K562 (cell line): ENCODE results near the gene EFNA5. TPM values are rescaled to one million over a fixed set of nuclear protein-coding genes. Genes with fewer than 3 reads are reported as not detected.

Source experiments
- ATAC-seq: fragments of 200-7000 bp; cut with Tn5 transposase; 3 replicates; pipeline ENCODE4 v1.9.1; 2020; ENCODE audit warnings: moderate library complexity
- BruUV-seq: library from RNA; stranded (reverse); fragments of 400-500 nt; replicated peaks from 2 replicates; lab custom pipeline; 2021; lab: Mats Ljungman, UMichigan
- CTCF ChIA-PET: fragments of 300-600 bp; formaldehyde crosslinking; extraction: SDS; loops from one replicate; lab custom pipeline; 2021; ENCODE audit warnings: low intra/inter-chr PET ratio; lab: Yijun Ruan, JAX
- POLR2A ChIA-PET: fragments of 300-600, 350-650 bp; sonication (Branson Sonifier 250); formaldehyde crosslinking; extraction: SDS; loops from one replicate; lab custom pipeline; 2021; ENCODE audit warnings: antibody characterized with exemption, inconsistent platforms; lab: Yijun Ruan, JAX
- DNase-seq, 4 experiments: peaks; one replicate each; pipeline versions ENCODE4 v3.0.0 to v3.0.0-alpha.2; 2011 to 2018; ENCODE audit warnings: low spot score in 3 of 4, mixed read lengths in 3 of 4; ENCODE audit errors: extremely low read depth in 1 of 4
- FAIRE-seq: peaks from 2 replicates; lab custom pipeline; 2011; peaks lifted over from hg19 to GRCh38; lab: Jason Lieb, UNC
- H2AFZ ChIP-seq: 2 replicates; pipeline ENCODE4 v1.6.0; 2011; ENCODE audit warnings: low read depth, low read length, control low read depth, inconsistent platforms
- H3K27ac ChIP-seq: fragments of 200-600 bp; 3 replicates; pipeline ENCODE4 v1.8.0; 2011; ENCODE audit warnings: low read depth, mild to moderate bottlenecking, control low read depth, inconsistent platforms, low read length, moderate library complexity, mixed read lengths; ENCODE audit errors: extremely low read depth
- H3K27me3 ChIP-seq, 2 experiments: fragments of 300-600 bp in 1 of 2; 2 replicates in 1 of 2; 3 replicates in 1 of 2; pipeline versions ENCODE4 v1.6.0 to v1.8.0; 2011; ENCODE audit warnings: inconsistent platforms in 2 of 2, low read length in 2 of 2, mild to moderate bottlenecking in 1 of 2, mixed read lengths in 1 of 2, moderate library complexity in 1 of 2; ENCODE audit not compliant: control insufficient read depth in 2 of 2, insufficient read depth in 2 of 2
- H3K36me3 ChIP-seq: fragments of 300-600 bp; 3 replicates; pipeline ENCODE4 v1.8.0; 2011; ENCODE audit warnings: mild to moderate bottlenecking, low read length, inconsistent platforms; ENCODE audit not compliant: control insufficient read depth, insufficient read depth
- H3K4me1 ChIP-seq, 2 experiments: fragments of 200-600 bp in 1 of 2; replicated peaks in 1 of 2; 2 replicates in 1 of 2; 3 replicates in 1 of 2; pipeline versions ENCODE4 v1.5.1 to v1.8.0; 2011; ENCODE audit warnings: inconsistent platforms in 2 of 2, low read length in 2 of 2, mild to moderate bottlenecking in 1 of 2, mixed read lengths in 1 of 2, moderate library complexity in 1 of 2; ENCODE audit not compliant: control insufficient read depth in 2 of 2, insufficient read depth in 2 of 2
- H3K4me2 ChIP-seq: 2 replicates; pipeline ENCODE4 v1.6.1; 2011; ENCODE audit warnings: low read length, control low read depth, inconsistent platforms, mixed read lengths; ENCODE audit not compliant: insufficient read depth
- H3K4me3 ChIP-seq: fragments of 200-600 bp; sonication (generic), shearing (Covaris generic); 2 replicates; pipeline ENCODE4 v1.5.1; 2016; ENCODE audit warnings: control low read depth, inconsistent platforms
- H3K79me2 ChIP-seq: fragments of 200-600 bp; 3 replicates; pipeline ENCODE4 v1.8.0; 2011; ENCODE audit warnings: low read length, inconsistent platforms; ENCODE audit not compliant: control insufficient read depth, insufficient read depth
- H3K9ac ChIP-seq, 2 experiments: 2 replicates each; pipeline versions ENCODE4 v1.6.0 to v1.6.1; 2011; ENCODE audit warnings: low read depth in 2 of 2, low read length in 2 of 2, control low read depth in 1 of 2, inconsistent platforms in 1 of 2, mild to moderate bottlenecking in 1 of 2, mixed read lengths in 1 of 2; ENCODE audit not compliant: insufficient read depth in 1 of 2
- H3K9me1 ChIP-seq: one replicate; pipeline ENCODE4 v1.6.0; 2011; ENCODE audit warnings: inconsistent platforms, mild to moderate bottlenecking, low read length, moderate library complexity; ENCODE audit not compliant: control insufficient read depth, insufficient read depth
- H3K9me3 ChIP-seq: replicated peaks from 2 replicates; pipeline ENCODE4 v1.5.1; 2011; ENCODE audit warnings: low read depth, low read length, inconsistent platforms; ENCODE audit not compliant: control insufficient read depth, insufficient read depth
- H4K20me1 ChIP-seq: replicated peaks from 2 replicates; pipeline ENCODE4 v1.6.1; 2011; ENCODE audit warnings: low read length, inconsistent platforms, mixed read lengths; ENCODE audit not compliant: control insufficient read depth, insufficient read depth
- CAMTA2 ChIP-seq: fragments of 250-450 bp; sonication (Bioruptor Pico); conservative IDR thresholded peaks from 2 replicates; pipeline ENCODE4 v1.5.1; 2022
- HMG20B ChIP-seq: fragments of 250-450 bp; sonication (Bioruptor Pico); IDR thresholded peaks from 2 replicates; pipeline ENCODE4 v1.5.0; 2021; ENCODE audit warnings: mild to moderate bottlenecking
- KHSRP ChIP-seq: fragments of 450-650 bp; IDR thresholded peaks from 2 replicates; pipeline ENCODE4 v1.6.1; 2017
- LEF1 ChIP-seq: fragments of 450-650 bp; IDR thresholded peaks from 2 replicates; pipeline ENCODE4 v1.6.1; 2016; ENCODE audit warnings: mild to moderate bottlenecking
- PCBP2 ChIP-seq: fragments of 200-400 bp; formaldehyde crosslinking; IDR thresholded peaks from 2 replicates; pipeline ENCODE4 v1.6.1; 2018; ENCODE audit warnings: low read length, low read depth, mild to moderate bottlenecking, moderate library complexity; ENCODE audit not compliant: poor library complexity, severe bottlenecking
- TAF9B ChIP-seq: fragments of 450-650 bp; IDR thresholded peaks from 2 replicates; pipeline ENCODE4 v1.6.1; 2018; ENCODE audit warnings: mild to moderate bottlenecking; ENCODE audit not compliant: partially characterized antibody
- TEAD2 ChIP-seq: fragments of 450-650 bp; IDR thresholded peaks from 2 replicates; pipeline ENCODE4 v1.6.1; 2016; ENCODE audit warnings: missing genetic modification characterization, control low read depth, missing compliant biosample characterization
- ZNF174 ChIP-seq: fragments of 250-450 bp; sonication (Bioruptor Pico); IDR thresholded peaks from 2 replicates; pipeline ENCODE4 v1.4.0; 2020; ENCODE audit warnings: mild to moderate bottlenecking
- ZNF644 ChIP-seq: fragments of 200-800 bp; sonication (Bioruptor generic); IDR thresholded peaks from 2 replicates; pipeline ENCODE4 v1.6.1; 2016; ENCODE audit warnings: low read depth, missing genetic modification characterization, missing compliant biosample characterization
- in situ Hi-C: fragments of 300-500 bp; cut with MboI; formaldehyde crosslinking; loops from 4 replicates; pipeline ENCODE4 v1.15.0; 2018; ENCODE audit warnings: inconsistent platforms, mixed read lengths
- intact Hi-C: fragments of 100-400 bp; cut with micrococcal nuclease; formaldehyde crosslinking; loops from 2 replicates; pipeline ENCODE4 v1.14.2; 2022
- polyA plus RNA-seq, 8 experiments: library from polyadenylated mRNA; depleted of rRNA in 4 of 8; stranded (reverse) in 5 of 8; unstranded in 3 of 8; fragments of >200 nt; fragmentation: Nextera tagmentation in 2 of 8; fragmentation: Illumina TruSeq in 1 of 8; extraction: Ambion mirVana in 2 of 8; extraction: Trizol in 1 of 8; gene quantifications; 2 replicates each; pipeline versions ENCODE4 v1.2.1 to v1.2.3, GENCODE V29; 2011 to 2014; ENCODE audit warnings: inconsistent platforms in 1 of 8, missing spikeins in 1 of 8
- total RNA-seq, 7 experiments: library from RNA; depleted of rRNA in 6 of 7; stranded (reverse); fragments of >200 nt in 6 of 7; fragmentation: Illumina TruSeq in 2 of 7; extraction: Trizol in 2 of 7; gene quantifications; 2 replicates each; pipeline versions ENCODE4 v1.2.1 to v1.2.3, GENCODE V29; 2011 to 2021; ENCODE audit warnings: low replicate concordance in 1 of 7
- TF ChIP-seq, protein P1 (sequence below): conservative IDR thresholded peaks from 2 replicates; pipeline ENCODE4 v1.6.1; 2011; ENCODE audit warnings: low read depth, mild to moderate bottlenecking, low read length; ENCODE audit not compliant: control insufficient read depth
- TF ChIP-seq, protein P2 (sequence below), 2 experiments: fragments of 450-650 bp; IDR thresholded peaks; 2 replicates each; pipeline ENCODE4 v1.6.1; 2016
- TF ChIP-seq, protein P3 (sequence below), 2 experiments: fragments of 450-650 bp in 1 of 2; sonication (generic) in 1 of 2; formaldehyde crosslinking; conservative IDR thresholded peaks; 2 replicates each; pipeline versions ENCODE4 v1.4.0 to v1.8.1; 2020 to 2022; ENCODE audit warnings: mild to moderate bottlenecking in 1 of 2, missing genetic modification reagents in 1 of 2

The EFNA5 gene
- total and polyA plus RNA-seq, 9 of the 15 experiments (the other 6 are each of a cell fraction or from before 2014, with no cell fraction given): 0.20 TPM; not detected in 8

DNA sequence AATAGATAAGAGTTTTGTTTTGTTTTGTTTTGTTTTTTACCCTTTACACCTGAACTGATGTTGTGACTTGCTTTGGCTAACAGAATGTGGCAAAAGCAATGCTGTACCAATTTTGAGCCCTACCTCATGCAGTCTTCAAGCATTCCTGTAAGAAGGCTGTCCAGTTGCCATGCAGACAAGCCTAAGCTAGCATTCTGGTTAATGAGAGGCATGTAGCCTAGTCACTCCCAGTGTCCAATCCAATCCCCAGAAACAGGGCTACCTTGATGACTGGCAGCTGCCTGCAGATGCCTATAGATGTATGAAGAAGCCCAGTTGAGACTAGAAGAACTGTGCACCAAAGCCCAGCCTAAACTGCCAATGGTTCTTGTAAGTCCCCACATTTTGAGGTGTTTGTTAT lies 9.4 kb upstream of the EFNA5 start:
- Histone ChIP-seq H3K36me3 (no peaks in the 10 kb centered on the region), H3K9ac (no peak overlapping the region), H3K9me3 (no peaks in the 10 kb centered on the region), H4K20me1 (no peaks in the 10 kb centered on the region), H3K4me1 (no peaks in the 10 kb centered on the region), H3K27ac (no peak overlapping the region), H2AFZ (no peak overlapping the region), H3K27me3 (no peaks in the 10 kb centered on the region), H3K4me3 (no peak overlapping the region), H3K79me2 (no peaks in the 10 kb centered on the region), H3K9me1 (no peaks in the 10 kb centered on the region), H3K4me2 (no peak overlapping the region)
- FAIRE-seq (no peak), ATAC-seq (no peak), DNase-seq (no peak)
- POLR2A ChIA-PET: no interaction called here
- intact Hi-C loops (no loop called here), in situ Hi-C loops (no loop called here)
- no TSS peak for BruUV-seq
- no peak for TF ChIP-seq ZNF644 (tag)
- no peak for TF ChIP-seq CAMTA2 (CRISPR knock-in tag)
- TF ChIP-seq ZNF174: no peak
- TF ChIP-seq KHSRP: no peak
- TF ChIP-seq, protein P1, sequence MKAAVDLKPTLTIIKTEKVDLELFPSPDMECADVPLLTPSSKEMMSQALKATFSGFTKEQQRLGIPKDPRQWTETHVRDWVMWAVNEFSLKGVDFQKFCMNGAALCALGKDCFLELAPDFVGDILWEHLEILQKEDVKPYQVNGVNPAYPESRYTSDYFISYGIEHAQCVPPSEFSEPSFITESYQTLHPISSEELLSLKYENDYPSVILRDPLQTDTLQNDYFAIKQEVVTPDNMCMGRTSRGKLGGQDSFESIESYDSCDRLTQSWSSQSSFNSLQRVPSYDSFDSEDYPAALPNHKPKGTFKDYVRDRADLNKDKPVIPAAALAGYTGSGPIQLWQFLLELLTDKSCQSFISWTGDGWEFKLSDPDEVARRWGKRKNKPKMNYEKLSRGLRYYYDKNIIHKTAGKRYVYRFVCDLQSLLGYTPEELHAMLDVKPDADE: no peak
- TF ChIP-seq PCBP2: no peak
- TF ChIP-seq HMG20B (CRISPR knock-in tag): no peak
- TF ChIP-seq LEF1: no peak
- TF ChIP-seq, protein P2, sequence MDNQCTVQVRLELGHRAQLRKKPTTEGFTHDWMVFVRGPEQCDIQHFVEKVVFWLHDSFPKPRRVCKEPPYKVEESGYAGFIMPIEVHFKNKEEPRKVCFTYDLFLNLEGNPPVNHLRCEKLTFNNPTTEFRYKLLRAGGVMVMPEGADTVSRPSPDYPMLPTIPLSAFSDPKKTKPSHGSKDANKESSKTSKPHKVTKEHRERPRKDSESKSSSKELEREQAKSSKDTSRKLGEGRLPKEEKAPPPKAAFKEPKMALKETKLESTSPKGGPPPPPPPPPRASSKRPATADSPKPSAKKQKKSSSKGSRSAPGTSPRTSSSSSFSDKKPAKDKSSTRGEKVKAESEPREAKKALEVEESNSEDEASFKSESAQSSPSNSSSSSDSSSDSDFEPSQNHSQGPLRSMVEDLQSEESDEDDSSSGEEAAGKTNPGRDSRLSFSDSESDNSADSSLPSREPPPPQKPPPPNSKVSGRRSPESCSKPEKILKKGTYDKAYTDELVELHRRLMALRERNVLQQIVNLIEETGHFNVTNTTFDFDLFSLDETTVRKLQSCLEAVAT (IDR thresholded peaks at IDR 0.05): no peak
- TF ChIP-seq TEAD2 (tag): no peak
- TF ChIP-seq, protein P3, sequence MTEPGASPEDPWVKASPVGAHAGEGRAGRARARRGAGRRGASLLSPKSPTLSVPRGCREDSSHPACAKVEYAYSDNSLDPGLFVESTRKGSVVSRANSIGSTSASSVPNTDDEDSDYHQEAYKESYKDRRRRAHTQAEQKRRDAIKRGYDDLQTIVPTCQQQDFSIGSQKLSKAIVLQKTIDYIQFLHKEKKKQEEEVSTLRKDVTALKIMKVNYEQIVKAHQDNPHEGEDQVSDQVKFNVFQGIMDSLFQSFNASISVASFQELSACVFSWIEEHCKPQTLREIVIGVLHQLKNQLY (CRISPR knock-in tag; conservative IDR thresholded peaks at IDR 0.05): no peak
- no peak for TF ChIP-seq TAF9B
- CTCF ChIA-PET: no interaction called here
